EH (cell line): ENCODE measurements around the gene GPR153.

Experiments
- DNase-seq: peaks from one replicate; pipeline ENCODE4 v3.0.0-alpha.2; 2015; ENCODE audit warnings: low read depth

The GPR153 gene

DNA sequence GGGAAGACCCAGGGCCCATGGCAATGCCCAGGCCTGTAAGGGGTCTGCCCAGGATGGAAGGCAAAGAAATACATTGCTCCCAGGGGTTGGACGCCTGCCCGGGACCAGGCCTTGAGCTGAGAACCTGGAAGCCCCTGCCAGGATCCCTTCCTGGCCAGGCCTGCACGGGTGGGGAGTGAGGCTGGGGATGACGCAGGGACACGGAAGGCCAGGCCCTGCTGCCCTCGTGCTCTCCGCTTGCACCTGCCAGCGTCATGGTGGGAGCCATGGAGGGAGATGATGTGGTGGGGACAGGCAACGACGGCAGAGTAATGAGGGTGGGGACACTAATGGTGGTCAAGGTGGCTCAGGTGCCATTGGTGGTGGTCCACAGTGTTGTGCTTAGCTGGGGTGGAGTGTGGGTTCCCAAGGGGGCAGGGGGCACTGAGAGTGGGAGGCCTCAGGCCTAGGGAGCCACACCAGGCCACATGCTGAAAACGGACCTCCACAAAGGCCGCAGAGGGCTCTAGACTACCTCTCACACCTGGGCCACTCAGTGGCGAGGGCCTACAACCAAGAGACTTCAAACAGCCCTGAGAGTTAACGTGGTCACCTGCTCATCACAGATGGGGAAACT lies 12.6 kb downstream of the GPR153 start:
- DNase-seq, result no peak

- DNase-seq, result no peak
These were observed 13.2 kb downstream of the GPR153 start for GRCh38 chr1:6247651-6248050.

- DNase-seq, result peak; percentile 75
These were observed 14.1 kb downstream of the GPR153 start for GRCh38 chr1:6246497-6247467.

- DNase-seq, result no peak
These were observed 14.9 kb downstream of the GPR153 start for GRCh38 chr1:6245869-6246496.

DNA sequence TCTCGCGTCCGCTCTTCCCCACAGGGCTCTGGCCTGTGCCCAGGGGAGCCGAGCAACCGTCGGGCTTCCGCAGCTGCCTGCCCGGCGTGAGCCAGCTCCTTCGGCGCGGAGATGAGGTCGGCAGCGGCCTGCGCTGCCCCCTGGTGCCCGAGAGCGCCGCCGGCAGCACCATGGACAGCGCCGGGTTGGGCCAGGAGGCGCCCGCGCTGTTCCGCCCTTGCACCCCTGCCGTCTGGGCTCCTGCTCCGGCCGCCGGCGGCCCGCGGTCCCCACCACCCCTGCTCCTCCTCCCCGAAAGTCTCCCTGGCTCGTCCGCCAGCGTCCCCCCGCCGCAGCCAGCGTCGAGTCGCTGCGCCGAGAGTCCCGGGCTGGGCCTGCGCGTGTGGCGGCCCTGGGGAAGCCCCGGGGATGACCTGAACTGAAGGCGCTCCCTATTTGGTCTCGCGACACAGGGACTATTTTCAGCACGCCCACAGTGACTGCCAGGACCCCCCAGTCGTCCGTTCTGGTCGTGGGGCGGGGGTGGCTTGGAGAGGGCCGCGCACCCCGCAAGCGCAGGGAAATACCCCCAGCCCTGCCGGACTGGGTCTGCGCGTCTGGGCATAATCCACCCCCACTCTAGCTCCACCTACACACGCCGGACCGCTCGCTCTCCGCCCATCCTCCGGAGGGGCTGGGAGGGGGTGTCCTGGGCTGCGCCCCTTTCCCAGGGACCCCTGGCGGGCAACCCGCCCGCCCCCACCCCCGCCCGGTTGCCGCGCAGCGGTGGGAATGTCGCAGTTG lies 15.6 kb downstream of the GPR153 start:
- peak; percentile 78 for DNase-seq

DNA sequence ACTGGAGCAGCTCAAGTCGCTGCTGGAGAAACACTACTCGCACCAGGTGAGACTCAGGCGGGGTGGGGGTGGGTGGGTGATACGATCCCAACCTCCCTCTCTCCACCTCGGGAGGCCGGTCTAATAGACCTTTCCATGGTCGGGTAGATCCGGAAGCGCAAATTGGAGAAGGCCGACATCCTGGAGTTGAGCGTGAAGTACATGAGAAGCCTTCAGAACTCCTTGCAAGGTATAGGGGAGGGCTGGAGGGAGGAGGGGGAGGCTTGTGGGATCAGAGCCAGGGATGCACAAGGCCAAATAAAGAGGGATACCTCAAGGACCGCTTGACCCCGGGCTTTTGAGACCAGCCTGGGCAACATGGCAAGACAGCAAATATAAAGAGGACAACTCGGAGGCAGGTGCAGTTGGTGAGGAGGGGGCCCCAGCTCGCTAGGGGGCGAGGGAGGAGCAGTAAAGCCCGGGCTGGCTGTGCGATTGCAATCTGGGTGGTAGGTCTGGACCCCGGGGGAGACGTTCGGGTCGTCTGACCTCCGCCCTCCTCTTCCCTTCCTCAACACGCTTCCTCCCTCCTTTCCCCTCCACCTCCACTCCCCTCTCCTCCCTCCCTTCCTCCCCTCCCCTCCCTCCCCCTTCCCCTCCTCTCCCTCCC lies 16.4 kb downstream of the GPR153 start:
- no peak for DNase-seq

DNA sequence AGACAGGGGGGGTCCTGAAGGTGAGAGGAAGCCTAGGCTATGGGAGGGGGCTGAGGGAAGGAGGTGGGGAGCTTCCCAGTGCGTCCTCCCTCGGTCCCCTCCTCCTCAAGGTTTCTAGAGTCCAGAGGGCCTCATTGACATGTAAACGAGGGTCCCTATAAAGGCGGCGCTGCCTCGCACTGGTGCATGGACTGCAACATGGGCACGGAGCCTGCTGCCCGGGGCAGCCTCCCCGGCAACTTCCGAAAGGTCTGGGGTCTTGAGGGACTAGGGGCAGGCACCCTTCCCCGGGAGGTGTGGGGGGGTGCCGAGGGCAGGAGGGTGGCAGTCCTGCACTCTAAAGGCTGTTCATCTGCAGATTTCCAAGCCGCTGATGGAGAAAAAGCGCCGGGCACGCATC lies 16.9 kb downstream of the GPR153 start, which contains the start of gene HES3:
TSS of gene HES3 (plus strand) at position 187 of the 400 bp plus-strand sequence. CDS start at position 374, 187 bp downstream.
- no peak for DNase-seq

- DNase-seq, result no peak
These were observed 17.7 kb downstream of the GPR153 start for GRCh38 chr1:6243053-6243834.

DNA sequence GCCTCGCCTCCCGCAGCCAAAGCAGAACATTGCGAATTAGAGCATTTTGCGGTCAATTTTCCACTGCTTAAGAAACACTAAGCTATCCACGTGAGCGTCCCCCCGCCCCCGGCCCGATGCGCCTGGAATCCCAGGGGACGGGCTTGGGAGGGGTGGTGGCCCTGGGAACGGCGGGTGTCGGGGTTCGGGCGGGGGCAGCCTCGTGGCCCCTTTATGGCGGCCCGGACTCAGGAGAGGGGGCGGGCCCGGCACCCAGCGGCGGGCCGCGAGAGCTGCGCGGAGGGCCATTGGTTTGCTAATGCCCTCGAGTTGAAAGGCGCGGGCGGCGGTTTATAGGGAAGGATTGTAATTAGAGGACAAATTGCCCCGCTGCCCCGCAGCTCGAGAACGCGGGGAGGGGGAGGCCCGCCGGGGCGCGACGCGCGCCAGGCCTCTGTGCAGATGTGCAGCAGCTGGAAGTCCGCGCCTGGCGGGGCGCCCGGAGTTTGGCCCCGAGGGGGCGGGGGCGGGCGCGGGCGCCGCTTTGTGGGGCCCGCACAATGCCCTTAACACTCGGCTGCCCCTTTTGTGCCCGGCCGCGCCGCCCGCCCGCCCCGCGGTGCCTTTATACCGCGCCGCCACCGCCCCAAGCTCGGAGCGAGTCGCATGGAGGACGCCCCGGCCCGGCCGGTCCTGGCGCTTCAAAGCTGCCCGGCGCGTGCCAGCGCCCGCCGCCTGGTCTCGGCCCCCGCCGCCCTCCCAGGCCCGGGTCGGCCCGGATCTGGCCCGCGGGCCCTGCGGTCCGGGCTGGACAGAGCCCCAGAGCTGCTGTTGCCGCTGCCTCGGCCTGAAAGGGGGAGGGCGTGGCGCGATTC lies 18.8 kb downstream of the GPR153 start:
- DNase-seq, result no peak

DNA sequence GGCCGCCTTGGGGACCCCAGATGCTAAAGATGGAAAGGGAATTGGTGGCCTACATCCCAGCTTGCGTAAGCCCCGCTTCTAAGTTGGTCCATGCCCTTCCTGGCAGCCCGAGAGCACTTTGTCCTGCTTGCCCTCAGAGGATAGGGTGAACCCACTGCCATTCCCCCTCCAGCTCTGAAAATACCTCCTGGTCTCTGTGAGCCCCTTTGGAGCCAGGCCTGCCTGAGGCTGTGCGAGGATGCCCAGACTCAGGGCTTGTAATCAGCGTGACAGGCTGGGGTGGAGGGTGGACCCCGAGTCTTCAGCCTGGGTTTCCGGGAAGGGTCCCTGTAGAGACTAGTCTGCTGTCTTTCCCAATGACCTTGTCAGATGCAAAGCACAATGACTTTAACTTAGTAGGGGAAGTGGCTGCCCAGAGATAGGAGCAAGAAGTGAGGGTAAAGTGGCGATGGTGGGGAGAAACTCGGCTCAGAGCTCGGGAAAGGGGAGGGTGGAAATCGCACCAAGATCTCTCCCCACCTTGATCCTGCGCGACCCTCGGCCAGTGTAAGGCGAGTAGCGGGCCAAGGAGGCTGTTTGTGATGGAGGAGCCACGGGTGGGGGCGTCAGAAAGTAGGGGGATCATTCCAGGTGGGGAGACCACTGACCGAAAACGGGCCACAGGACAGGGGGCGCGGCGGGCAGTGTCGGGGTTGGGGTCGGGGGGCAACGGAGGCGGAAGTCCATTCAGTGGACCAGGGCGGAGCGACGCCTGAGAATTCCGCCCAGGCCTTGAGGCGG lies 19.6 kb downstream of the GPR153 start:
- DNase-seq, result no peak

DNA sequence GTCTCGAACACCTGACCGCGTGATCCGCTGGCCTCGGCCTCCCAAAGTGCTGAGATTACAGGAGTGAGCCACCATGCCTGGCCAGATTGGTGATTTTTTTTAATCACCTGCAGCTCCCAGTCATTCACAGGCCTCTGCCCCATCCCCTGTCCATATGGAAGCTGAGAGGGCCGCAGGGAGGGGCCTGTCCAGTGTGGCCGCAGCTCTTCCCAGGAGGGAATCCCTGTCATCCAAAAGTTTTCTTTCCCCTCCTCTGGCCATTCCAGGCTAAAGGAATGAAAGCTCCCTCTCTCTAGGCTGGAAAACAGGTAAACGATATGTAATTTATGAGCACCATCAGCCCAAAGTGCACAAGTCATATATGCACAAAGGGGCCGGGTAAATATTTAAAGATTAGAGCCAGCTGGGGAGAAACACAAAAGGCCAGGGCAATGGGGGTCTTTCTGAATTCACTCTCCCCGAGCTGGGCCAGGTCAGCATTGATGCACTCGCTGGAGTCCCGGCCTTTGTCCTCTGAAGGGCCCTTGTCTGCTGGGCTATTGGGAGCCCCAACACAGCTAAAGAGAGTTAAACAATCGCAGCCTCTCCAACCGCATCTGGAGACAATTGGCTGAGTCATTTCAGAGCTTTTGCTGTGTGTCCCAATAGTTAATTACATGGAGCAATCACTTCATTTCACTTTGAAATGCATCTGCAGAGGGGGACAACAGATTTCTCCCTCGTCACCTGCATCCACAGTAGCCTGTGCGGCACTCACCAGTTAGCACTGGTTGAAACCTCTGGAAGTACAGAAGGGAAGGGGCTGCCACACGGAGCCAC lies 20.7 kb downstream of the GPR153 start:
- peak; percentile 66 for DNase-seq

DNA sequence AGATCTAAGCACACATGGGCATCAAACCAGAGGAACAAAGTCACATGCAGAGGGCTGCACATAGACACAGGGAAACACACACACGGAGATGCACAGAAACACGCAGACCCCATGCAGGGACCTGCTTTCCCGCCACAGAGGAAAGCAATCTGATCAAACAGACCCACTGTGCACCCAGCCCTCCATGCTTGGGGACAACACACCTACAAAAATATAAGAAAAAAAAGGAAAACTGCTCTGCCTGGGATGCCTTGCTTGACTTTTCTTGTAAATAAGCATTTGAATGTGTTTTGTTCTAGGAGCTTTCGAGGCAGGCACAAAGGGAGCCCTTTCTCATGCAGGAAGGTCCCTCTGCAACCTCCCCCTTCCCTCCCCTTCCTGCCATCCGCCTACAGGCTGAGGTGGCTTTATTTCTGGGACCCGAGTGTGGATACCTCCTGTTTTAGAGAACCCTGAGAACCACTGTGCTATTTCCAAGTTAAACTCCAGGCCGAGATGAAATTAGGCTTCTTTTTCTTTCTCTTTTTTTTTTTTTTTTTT lies 21.6 kb downstream of the GPR153 start:
- no peak for DNase-seq

DNA sequence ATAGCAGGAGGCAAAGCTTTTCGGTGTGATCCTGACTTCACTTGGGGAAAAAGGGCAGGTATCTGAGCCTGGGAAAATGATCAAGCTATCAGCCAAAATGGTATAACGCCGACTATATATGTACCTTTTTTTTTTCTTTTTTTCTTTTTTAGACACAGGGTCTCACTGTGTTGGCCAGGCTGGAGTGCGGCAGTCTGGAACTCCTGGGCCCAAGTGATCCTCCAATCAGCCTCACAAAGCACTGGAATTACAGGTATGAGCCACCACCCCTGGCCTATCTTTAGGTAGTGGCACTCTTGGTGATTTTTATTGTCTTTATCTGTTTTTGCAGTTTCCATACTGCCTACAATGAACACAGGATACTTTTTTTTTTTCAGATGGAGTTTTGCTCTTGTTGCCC lies 23.8 kb downstream of the GPR153 start:
- DNase-seq, result no peak

DNA sequence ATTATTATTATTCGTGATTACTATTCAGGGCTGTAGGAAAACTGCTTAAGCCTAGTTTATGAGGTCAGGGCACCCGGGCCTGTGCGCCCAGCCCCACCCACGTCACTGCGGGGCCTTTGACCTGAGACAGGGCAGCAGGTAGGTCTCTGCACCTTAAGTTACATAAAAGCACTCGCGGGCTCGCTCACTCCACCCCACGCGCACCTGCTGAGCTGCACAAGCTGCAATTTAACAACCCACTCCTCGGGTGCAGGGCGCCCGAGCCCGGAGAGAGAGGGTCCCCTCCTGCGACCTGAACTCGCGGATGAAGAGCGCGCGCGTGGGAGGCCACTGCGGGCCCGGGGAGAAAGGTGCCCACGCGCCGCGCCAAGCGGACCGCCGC lies 25.6 kb downstream of the GPR153 start:
- DNase-seq, result no peak

- peak; percentile 40 for DNase-seq
These were observed 26.2 kb downstream of the GPR153 start for GRCh38 chr1:6234502-6235295.

- DNase-seq, result no peak
These were observed 27.5 kb downstream of the GPR153 start for GRCh38 chr1:6233376-6233775.

DNA sequence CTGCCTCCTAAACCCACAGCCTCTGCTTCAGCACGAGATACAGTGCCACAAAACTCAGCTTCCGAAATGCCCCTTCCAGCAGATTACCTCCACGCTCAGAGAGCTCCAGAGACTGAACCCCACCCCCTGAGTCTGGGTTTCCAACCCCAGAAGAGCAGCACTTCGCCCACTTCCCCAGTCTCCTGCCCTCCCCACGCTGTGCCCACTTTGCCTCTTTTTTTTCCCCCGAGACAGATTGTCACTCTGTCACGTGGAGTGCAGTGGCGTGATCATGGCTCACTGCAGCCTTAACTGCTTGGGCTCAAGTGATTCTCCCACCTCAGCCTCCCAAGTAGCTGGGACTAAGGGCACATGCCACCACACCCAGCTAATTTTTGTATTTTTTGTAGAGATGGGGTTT lies 35.2 kb downstream of the GPR153 start:
- no peak for DNase-seq
